Stimulated activated CD8-positive, alpha-beta memory T cell treated with anti-CD3 and anti-CD28 coated beads, Interleukin-4, amount 100 ng/mL, for 1 hour (primary cell): ENCODE measurements around the gene CXCL10.
"Not testable (repeated sequence)": the region's sequence is repeated elsewhere in the genome, so short reads cannot be mapped to it uniquely, and the experiment has no call there.

Experiments used
- DNase-seq, 2 donors: peaks; one replicate each; pipeline ENCODE4 v3.0.0-alpha.2; 2020; ENCODE audit warnings: low read depth in 2 of 2, low spot score in 1 of 2

CXCL10 gene

GRCh38 chr4:76023389-76023788 lies at the start of gene CXCL10:
TSS of gene CXCL10 (minus strand) at chr4:76023497. CDS start at chr4:76023431, 66 bp downstream.
- DNase-seq = no peak

- no peak for DNase-seq
Measured at GRCh38 chr4:76072760-76073159, 49.5 kb upstream of the CXCL10 start.

GRCh38 chr4:76067652-76068286 lies 44.5 kb upstream of the CXCL10 start:
- peak; percentile 15 to 39 for DNase-seq

- DNase-seq = no peak
Measured at GRCh38 chr4:76066546-76066945, 43.2 kb upstream of the CXCL10 start.

GRCh38 chr4:76061982-76062381 lies 38.7 kb upstream of the CXCL10 start:
- no peak for DNase-seq

GRCh38 chr4:76061421-76061820 lies 38.1 kb upstream of the CXCL10 start:
- no peak for DNase-seq

- DNase-seq = no peak
Measured at GRCh38 chr4:76060506-76060905, 37.2 kb upstream of the CXCL10 start.

GRCh38 chr4:76059750-76060149 lies 36.5 kb upstream of the CXCL10 start:
- no peak for DNase-seq

GRCh38 chr4:76058888-76059426 lies 35.7 kb upstream of the CXCL10 start:
- no peak for DNase-seq

- DNase-seq = no peak
Measured at GRCh38 chr4:76058302-76058701, 35.0 kb upstream of the CXCL10 start.

- DNase-seq = no peak
Measured at GRCh38 chr4:76055421-76055820, 32.1 kb upstream of the CXCL10 start.

- no peak for DNase-seq
Measured at GRCh38 chr4:76055016-76055415, 31.7 kb upstream of the CXCL10 start.

- DNase-seq = no peak
Measured at GRCh38 chr4:76053730-76054129, 30.4 kb upstream of the CXCL10 start.

GRCh38 chr4:76050560-76051050 lies 27.3 kb upstream of the CXCL10 start:
- not testable (repeated sequence) for DNase-seq

- DNase-seq = not testable (repeated sequence)
Measured at GRCh38 chr4:76049860-76050416, 26.6 kb upstream of the CXCL10 start.

- DNase-seq = not testable (repeated sequence)
Measured at GRCh38 chr4:76044686-76045085, 21.4 kb upstream of the CXCL10 start.

- not testable (repeated sequence) for DNase-seq
Measured at GRCh38 chr4:76043306-76043705, 20.0 kb upstream of the CXCL10 start.

GRCh38 chr4:76042241-76042998 lies 19.1 kb upstream of the CXCL10 start:
- not testable (repeated sequence) for DNase-seq

- no peak for DNase-seq
Measured at GRCh38 chr4:76036855-76037254, 13.6 kb upstream of the CXCL10 start.

GRCh38 chr4:76035799-76036380 lies 12.6 kb upstream of the CXCL10 start, which contains the start of gene CXCL11:
TSS of gene CXCL11 (minus strand) at chr4:76036070. CDS start at chr4:76035987, 83 bp downstream.
- no peak for DNase-seq

- DNase-seq = no peak
Measured at GRCh38 chr4:76035141-76035540, 11.8 kb upstream of the CXCL10 start.
